NCI-H187 (cell line): ENCODE data around the gene PPP1R2.
"Not testable (repeated sequence)": the region's sequence is repeated elsewhere in the genome, so short reads cannot be mapped to it uniquely, and the experiment has no call there.

ENCODE experiments used
- DNase-seq, 2 experiments: peaks; one replicate each; lab custom pipeline; 2025; lab: John Stamatoyannopoulos, UW

The PPP1R2 gene

GRCh38 chr3:195537995-195538394, 5.1 kb downstream of the PPP1R2 start:
- DNase-seq, result no peak

DNA sequence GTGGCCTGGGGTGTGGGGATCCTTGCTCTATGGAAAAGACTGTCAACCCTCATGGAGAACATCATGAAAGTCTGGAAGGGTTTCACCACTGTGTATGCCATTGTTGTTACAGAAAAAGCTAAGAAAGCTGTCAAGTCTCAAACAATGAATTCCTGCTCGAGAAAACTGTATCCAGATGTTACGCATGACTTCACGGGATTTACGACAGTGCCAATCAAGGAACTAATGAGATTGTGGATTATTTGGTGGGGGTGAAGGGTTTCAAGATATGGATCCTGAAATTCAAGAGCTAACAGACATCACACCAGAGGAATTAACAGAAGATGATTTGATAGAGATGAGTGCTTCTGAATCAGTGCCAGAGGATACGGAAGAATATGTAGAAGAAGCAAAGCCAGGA, 7.8 kb downstream of the PPP1R2 start:
- DNase-seq, result no peak

GRCh38 chr3:195532834-195533233, 10.3 kb downstream of the PPP1R2 start:
- DNase-seq, result no peak

- DNase-seq, result no peak
These were observed 10.8 kb downstream of the PPP1R2 start for GRCh38 chr3:195532345-195532744.

DNA sequence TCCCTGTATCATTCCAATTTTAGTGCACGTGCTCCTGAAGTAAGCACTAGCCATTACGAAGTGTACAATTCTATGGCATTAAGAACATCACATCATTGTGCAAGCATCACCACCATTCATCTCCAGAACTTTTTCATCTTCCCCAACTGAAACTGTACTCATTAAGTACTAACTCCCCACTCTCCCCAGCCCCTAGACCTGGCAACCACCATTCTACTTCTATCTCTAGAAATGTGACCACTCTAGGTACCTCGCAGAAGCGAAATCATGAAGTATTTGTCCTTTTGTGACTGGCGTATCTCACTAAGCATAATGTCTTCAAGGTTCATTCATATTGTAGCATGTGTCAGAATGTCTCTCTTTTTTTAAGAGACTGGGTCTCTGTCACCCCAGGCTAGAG, 11.4 kb downstream of the PPP1R2 start:
- no peak for DNase-seq

DNA sequence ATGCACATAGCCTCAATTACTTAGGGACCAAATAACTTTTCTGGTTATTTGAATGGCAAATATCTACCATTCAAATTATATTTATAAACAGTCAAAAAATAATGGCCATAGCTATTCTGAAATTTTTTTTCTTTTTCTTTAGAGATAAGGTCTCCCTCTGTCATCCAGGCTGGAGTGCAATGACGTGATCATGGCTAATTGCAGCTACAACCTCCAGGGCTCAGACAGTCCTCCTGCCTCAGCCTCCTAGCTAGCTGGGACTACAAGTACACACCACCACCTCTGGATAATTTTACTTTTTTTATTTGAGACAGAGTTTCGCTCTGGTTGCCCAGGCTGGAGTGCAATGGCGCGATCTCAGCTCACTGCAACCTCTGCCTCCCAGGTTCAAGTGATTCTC, 16.6 kb downstream of the PPP1R2 start:
- DNase-seq, result no peak

DNA sequence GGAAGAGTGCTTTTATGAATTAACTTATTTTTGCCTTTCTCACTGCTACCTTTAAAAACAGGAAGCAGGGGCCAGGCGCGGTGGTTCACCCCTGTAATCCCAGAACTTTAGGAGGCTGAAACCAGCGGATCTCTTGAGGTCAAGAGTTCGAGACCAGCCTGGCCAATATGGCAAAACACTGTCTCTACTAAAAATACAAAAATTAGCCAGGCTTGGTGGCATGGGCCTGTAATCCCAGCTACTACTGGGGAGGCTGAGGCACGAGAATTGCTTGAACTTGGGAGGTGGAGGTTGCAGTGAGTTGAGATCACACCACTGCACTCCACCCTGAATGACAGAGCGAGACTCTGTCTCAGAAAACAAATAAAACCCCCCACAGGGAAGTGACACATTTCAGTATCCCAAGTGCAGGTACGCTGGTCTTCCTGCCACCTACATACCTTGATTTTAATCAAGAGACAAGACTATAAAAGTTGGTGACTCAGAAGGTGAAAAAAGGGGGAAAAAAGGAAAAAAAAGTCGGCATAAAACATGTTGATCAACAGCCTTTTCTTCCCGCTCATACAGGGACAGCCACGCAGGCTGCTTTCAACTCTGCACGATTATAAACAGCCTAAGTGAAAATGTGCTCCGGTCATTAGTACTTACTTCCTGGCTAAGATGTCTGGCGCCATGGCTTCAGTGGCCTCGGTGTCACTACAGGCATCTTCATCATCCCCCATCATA, 18.8 kb downstream of the PPP1R2 start:
- no peak for DNase-seq

DNA sequence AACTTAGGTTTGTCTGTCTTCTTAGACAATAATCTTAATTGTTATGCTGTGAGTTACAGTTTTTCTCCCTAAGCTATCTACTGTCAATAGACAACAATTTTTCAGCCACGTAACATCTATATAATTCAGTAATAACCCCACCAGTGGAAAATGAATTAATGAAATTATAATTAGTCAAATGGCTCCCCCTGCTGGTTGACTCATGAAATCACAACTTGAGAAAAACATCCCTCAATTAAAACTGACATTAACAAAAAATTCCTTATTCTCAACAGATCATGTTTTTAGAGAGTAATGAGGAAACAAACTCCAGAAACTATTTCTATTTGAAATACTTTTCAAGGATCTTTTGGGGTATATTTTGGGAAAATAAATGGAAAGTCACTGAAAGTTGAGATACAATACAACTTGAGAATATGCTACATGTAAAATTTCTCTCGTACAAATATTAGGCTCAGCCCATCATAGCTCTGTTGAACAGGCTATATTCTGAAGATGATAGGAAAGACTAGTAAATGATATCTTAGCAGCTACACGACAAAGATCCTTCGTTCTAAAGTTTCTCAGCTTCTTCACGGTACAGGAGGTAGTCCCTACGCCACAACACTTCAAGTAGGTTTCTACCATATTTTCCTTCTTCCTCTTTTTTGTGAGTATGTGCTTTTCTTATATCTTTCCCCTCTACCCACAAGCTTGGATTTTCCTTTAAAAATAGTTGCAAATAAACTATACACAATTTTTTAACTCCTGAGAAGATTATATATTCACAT, 20.7 kb downstream of the PPP1R2 start:
- DNase-seq, result no peak

- DNase-seq, result no peak
These were observed 26.1 kb downstream of the PPP1R2 start for GRCh38 chr3:195517030-195517429.

- not testable (repeated sequence) for DNase-seq
These were observed 28.4 kb downstream of the PPP1R2 start for GRCh38 chr3:195514610-195515235.

DNA sequence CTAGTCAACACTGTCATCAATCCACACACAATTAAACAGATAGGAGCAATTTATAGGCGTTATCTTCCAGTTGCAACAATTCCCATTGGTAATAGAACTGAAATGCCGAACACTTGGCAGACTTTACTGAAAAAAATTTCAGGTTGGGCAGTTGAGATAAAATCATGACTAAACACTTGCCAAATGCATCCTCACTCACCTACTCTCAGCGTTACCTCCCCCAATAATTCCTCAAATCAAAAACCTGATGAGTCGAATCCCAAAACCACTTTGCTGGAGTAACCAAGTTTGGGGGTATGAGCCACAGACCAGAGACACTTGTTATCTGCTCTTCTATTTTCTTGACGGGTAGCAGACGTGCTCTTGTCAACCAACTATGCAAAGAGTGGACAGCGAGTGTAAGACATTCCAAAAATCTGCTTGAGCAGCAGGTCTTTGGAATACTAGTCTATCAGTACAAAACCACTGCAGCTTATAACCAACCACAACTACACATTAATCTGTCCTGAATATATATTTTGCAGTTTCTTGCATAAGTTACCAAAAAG, 30.3 kb downstream of the PPP1R2 start:
- no peak for DNase-seq

DNA sequence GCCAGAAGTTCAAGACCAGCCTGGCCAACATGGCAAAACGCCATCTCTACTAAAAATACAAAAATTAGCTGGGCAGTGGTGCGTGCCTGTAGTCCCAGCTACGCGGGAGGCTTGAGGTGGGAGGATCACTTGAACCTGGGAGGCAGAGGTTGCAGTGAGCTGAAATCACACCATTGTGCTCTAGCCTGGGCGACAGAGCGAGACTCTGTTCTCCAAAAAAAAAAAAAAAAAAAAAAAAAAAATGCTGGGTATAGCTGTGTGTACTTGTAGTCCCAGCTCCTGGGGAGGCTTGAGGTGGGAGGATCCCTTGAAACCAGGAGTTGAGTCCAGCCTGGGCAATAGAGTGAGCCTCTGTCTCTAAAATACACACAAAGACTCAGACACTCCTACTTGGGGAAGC, 32.0 kb downstream of the PPP1R2 start:
- no peak for DNase-seq

GRCh38 chr3:195508185-195508584, 34.9 kb downstream of the PPP1R2 start:
- no peak for DNase-seq

GRCh38 chr3:195475614-195476013, 67.5 kb downstream of the PPP1R2 start:
- no peak for DNase-seq

GRCh38 chr3:195475116-195475515, 68.0 kb downstream of the PPP1R2 start:
- not testable (repeated sequence) for DNase-seq

- DNase-seq, result no peak
These were observed 74.3 kb downstream of the PPP1R2 start for GRCh38 chr3:195468841-195469240.

GRCh38 chr3:195468391-195468776, 74.7 kb downstream of the PPP1R2 start:
- DNase-seq, result no peak

DNA sequence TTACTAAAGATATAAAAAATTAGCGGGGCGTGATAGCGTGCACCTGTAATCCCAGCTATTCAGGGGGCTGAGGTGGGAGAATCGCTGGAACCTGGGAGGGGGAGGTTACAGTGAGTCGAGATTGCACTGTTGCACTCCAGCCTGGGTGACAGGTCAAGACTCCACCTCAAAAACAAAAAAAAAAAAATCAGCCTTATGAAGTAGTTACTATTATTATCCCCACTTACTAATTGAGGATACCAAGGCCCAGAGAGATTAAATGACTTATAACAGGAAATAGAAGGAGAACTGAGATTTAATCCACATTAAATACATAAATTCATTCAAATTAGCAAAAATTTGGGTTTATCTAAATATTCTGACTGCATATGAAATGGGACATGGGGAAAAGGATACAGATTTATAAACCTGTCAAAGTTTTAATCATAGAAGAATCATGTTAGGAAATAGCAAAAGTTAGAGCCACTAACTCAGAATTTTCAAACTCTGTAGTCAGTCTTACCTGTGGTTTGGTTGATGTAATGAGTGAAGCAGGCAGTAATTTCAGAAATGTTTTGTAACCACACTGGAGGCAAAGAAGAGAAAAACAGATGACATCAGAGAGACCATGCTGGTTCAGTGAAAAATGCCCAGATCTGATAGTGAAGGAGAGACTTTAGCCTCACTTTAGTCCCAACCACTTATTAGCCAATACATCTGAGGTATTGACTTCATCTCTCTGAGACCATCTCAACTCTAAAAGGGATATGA, 75.3 kb downstream of the PPP1R2 start:
- DNase-seq, result no peak

- DNase-seq, result no peak
These were observed 76.9 kb downstream of the PPP1R2 start for GRCh38 chr3:195466251-195466650.
